Stimulated activated CD4-positive, alpha-beta T cell treated with anti-CD3 and anti-CD28 coated beads, Interleukin-15, amount 100 ng/mL, for 1 hour (primary cell): ENCODE data around the gene KCNN3.

Source experiments
- DNase-seq, 2 donors: peaks; one replicate each; pipeline ENCODE4 v3.0.0-alpha.2; 2020; ENCODE audit warnings: low read depth in 1 of 2, low spot score in 1 of 2

Gene KCNN3

DNA sequence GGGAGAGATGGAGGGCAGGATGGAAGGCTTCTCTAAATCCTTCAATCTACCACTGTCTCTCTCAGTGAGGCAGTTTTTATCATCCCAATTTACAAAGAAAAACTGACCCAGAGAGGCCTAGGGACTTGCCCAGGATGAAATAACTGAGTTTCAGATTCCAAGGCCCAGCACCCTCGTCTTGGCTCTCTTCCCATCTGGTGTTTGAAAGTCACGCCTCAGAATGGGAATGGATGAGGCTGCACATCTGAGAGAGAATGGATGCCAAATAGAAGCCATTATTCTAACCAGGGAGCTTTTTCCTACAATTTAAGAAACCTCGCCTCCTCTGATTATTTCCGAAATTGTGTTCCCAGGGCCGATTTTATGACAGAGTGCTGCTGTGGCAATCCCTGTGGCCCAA is 10.6 kb upstream of the KCNN3 start:
- no peak for DNase-seq

- no peak for DNase-seq
Measured at GRCh38 chr1:154879038-154879421, 8.9 kb upstream of the KCNN3 start.

DNA sequence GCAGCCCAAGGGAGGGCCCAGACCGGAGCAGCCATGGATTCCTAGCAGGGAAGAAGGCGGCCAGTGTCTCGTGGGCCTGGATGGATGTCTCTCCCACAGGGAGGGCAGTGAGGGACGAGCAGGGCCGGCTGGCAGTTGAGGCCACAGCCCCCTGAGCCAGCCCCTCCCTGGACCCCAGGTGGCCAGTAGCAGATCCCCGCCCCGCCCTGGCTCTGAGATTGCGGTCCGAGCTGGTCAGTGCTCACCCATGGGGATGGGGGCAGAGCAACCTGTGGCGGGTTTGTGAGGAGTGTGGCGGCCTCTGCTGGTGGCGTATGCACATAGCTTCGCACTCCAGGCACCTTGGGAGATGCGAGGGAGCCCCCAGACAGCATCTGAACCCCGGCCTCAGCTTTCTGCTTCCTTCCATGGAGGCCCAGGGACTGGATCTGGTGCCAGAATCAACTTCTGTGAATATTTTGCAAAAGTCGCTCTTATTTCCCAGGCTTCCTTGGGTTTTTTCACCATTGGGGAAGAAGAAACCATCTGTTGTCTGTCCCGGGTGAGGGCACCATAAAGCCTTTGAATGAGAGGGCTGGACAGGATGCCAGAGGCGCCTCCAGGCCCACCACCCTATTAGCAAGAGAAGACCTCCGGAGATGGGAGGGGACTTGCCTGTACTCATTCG is 8.4 kb upstream of the KCNN3 start:
- peak; percentile 50 to 67 for DNase-seq

- DNase-seq = no peak
Measured at GRCh38 chr1:154877370-154877974, 7.4 kb upstream of the KCNN3 start.

GRCh38 chr1:154876842-154877369 is 6.8 kb upstream of the KCNN3 start:
- DNase-seq = no peak

DNA sequence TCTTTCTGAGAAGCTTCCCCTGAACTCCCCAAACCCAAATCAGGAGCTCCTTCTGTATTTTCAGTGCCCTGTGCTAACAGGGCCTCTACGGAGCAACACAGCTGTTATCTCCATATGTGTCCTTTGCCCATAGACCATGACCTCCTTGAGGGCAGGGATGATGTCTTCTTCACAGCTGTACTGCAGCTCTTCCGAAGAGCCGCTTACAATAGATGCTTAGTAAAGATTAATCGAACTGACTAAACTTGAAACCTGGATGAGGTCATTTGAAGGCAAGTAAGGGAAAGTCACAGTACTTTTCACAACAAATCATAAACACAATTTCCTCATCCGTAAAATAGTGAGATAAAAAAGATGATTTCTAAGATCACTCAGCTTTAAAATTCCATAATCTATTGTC is 4.4 kb upstream of the KCNN3 start:
- no peak for DNase-seq

GRCh38 chr1:154873321-154873950 is 3.4 kb upstream of the KCNN3 start:
- DNase-seq = no peak

DNA sequence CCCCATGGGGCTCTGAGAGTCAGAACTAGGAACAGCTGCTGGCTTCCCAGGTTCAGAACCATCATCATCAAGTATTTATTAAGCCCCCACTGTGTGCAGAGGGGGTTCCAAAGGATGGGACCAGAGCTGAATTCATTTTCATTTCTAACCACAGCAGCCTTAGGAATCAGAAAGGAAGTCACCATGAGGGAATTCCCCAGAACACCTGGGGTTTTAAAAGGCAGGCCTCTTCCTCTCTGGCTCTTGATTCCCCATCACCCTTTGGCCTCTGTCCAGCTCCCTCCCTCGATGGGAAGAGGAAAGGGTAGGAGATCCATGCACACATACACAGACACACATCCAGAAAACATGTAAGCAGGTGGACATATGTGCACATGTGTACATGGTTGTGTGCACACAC is 1.3 kb upstream of the KCNN3 start:
- no peak for DNase-seq

DNA sequence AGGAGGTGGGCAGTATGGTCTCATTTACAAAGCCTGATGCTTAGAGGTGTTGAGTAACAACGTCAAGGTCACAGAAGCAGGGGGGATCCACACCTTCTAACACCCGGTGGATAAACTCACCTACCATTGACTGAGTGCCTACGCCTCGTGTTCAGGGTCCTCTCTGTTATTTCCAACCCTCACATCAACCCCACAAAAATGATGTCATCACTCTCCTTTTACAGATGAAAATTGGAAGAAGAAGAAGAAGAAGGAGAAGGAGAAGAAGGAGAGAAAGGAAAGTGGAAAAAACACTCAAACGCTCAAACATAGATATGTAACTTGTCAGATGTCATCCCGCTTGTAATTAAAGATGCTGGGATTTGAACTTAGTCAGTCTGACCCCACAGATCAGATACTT is 653 bp upstream of the KCNN3 start:
- no peak for DNase-seq

- no peak for DNase-seq
Measured at GRCh38 chr1:154869351-154870114, 548 bp downstream of the KCNN3 start.

GRCh38 chr1:154867841-154868605 is 2.1 kb downstream of the KCNN3 start:
- DNase-seq = no peak

- DNase-seq = no peak
Measured at GRCh38 chr1:154867064-154867825, 2.8 kb downstream of the KCNN3 start.

DNA sequence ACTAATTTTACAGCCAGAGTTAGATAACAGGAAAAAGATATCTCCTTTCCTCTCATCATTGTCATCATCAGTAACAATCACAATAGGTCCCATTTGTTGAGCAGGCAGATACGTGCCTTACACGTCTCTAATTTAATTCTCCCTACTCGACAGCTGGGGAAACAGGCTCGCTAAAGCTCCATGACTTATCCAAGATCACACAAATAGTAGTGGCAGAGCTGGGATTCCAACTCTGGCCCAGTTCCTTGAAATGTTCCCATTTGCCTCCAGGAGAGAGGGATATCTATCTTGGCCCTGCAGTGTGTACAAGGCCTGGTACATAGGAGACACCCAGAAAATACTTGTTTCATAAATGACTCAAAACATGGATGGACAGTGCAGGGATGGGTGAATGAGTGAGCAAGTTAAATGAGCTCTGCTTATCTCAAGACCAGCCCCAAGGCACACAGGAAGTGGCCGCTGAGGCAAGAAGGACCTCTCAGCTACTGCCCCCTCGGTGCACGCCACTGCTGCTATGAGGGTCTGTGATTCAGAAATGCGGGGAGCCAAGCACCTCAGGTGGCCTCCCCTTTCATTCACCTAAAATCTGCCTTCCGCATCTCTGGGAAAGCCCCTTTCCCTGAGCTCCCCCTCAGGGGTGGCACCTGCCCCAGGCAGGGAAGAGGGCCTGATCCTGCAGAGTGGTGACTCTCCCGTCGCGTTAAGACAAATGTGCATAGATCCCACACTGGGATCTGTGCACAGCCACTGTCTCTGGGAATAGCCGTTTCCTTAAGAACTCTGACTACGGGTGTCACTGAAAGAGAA is 3.6 kb downstream of the KCNN3 start:
- DNase-seq = no peak

- DNase-seq = no peak
Measured at GRCh38 chr1:154865442-154866256, 4.4 kb downstream of the KCNN3 start.

DNA sequence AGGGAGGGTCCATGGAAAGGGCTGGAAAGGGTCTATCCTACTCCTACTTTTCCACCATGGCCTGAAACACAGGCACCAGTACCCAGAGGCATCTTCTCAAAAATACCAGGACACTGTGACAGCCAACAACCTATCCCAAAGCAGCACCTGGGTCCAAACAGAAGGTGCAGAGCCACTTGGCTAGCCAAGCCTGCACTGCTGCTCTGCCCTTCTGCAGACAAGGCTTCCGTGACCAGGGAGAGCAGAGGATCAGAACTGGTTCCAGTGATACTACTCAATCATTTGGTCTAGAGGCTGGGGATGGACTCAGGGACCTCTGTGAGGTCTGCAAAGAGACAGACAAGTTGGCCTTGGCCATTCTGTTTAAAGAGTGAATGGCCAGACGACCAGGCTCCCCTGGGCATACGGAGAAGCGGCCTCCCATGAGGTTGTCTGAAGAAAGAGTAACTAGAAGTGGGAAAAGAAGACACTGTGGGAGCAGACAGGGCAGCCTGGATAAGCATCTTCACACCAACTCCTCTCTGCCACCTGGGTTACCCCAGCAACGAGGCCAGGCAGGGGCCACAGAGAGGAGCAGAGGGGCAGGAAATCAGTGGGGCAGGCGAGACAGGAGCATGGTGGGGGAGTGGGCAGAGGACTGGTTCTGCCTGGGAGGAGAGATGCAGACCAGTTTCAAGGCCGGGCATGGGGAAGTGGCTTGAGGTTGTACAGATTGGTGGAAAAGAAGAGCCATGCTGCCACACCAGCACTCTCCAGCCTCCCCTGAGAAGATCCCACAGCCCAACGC is 5.7 kb downstream of the KCNN3 start:
- DNase-seq = no peak

- no peak for DNase-seq
Measured at GRCh38 chr1:154863315-154864174, 6.5 kb downstream of the KCNN3 start.

DNA sequence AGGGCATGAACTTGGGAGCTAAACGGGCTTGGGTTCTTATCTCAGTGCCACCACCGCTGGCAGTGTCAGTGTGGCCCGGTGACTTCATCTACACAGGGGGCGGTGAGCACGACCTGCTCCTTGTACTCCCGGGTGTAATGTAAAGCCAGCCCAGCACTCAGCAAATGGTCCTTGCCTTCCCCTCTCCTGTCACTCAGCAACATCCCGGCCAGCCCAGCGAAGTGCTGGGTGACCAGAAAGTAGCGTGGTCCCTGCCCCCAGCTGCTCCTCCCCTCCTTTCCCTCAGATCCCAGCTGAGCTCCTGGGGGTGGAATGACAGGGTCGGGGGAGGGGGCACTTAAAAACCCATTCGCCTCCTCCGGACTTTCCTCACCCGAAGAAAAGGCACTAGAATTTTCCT is 7.2 kb downstream of the KCNN3 start:
- DNase-seq = no peak
